Right renal pelvis (tissue), 4 donors: ENCODE measurements around the gene ANKS4B. TPM values are rescaled to one million over a fixed set of nuclear protein-coding genes. Genes with fewer than 3 reads are reported as not detected.
A peak's percentile ranks its signal among the peaks of the same experiment; 100 is the strongest.
"Not testable (repeated sequence)": the region's sequence is repeated elsewhere in the genome, so short reads cannot be mapped to it uniquely, and the experiment has no call there.

Experiments used
- DNase-seq, 4 donors: peaks; one replicate each; pipeline ENCODE4 v3.0.0-alpha.2; 2013; ENCODE audit warnings: low read depth in 4 of 4, low spot score in 3 of 4, missing footprints in 1 of 4
- polyA plus RNA-seq, 4 donors: library from polyadenylated mRNA; unstranded; fragments of 120-200 nt; gene quantifications; one replicate each; pipeline ENCODE4 v1.2.1, GENCODE V29; 2013; ENCODE audit not compliant: insufficient read length in 4 of 4

The ANKS4B gene
- polyA plus RNA-seq, 4 donors: 4.2 to 5.8 (median 4.8) TPM

DNA sequence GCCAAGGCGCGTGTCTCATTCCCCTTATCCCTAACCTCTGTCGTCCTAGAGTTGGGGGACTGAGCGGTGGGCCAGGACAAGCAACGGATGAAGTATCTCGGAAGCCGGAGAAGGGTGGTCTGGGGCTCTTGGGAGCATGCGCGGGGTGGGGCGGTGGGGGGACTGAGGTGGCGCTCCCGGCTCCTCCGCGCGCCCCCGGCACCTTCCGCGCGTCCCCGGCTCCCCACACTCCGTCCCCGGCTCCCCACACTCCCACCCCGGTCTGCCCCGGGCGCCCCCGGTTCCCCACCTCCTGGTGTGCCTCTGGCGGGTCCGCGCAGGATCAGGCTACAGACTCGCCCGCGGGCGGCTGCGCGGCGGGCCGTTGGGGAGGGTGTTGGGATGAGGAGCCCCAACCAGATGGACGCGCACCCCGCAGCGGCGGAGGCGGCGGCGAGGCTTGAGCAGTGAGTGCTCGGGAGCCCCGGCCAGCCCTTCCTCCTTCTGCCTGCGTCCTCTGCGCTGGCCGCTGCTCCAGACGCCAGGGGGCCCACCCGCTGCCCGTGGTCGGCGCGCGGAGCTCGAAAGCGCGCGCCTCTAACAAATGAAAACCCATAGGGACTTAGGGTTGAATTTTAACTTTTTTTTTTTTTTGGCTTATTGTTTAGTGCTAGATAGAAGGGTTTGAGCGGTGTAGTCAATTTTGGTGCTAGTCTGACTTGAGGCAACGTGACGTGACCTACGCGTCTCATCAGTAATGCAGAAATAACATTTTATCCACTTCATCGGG, 50.2 kb downstream of the ANKS4B start:
- DNase-seq: peak; percentile 44 to 58 (median 49)

DNA sequence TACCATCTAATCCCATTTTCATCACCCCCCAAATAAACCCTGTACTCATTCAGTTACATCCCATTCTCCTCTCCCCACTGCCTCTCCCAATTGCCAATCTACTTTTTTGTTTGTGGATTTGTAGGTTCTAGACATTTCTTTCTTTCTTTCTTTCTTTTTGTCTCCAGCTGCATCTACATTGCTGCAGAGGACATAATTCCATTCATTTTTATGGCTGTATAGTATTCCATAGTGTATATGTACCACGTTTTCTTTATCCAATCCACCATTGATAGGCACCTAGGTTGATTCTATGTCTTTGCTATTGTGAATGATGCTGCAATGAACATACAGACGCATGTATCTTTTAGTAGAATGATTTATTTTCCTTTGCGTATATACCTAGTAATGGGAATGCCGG, 50.9 kb downstream of the ANKS4B start:
- DNase-seq: no peak

DNA sequence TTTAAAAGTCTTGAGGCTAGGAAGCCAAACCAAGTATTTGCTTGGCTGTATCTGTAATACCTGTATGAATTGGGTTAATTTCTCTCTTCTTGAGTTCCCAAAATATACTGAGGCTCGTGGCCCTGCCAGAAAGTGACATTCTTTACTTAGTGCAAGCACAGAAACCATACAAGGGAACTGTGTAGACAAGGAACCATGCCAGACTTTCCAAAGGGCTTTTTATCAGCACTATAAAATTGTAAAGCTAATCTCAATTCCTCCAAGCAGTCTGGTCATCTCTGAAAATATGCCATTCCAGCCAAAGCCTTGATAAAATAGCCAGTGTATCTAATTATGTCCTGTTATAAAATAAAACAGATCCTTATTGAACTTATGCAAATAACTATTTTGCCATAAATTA, 51.8 kb downstream of the ANKS4B start:
- no peak for DNase-seq

DNA sequence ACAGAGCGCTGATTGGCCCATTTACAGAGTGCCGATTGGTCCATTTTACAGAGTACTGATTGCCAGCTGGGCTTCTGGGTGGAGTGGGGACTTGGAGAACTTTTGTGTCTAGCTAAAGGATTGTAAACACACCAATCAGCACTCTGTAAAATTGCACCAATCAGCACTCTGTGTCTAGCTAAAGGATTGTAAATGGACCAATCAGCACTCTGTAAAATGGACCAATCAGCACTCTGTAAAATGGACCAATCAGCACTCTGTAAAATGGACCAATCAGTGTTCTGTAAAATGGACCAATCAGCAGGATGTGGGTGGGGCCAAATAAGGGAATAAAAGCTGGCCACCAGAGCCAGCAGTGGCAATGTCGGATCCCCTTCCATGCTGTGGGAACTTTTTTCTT, 56.3 kb downstream of the ANKS4B start:
- not testable (repeated sequence) for DNase-seq

DNA sequence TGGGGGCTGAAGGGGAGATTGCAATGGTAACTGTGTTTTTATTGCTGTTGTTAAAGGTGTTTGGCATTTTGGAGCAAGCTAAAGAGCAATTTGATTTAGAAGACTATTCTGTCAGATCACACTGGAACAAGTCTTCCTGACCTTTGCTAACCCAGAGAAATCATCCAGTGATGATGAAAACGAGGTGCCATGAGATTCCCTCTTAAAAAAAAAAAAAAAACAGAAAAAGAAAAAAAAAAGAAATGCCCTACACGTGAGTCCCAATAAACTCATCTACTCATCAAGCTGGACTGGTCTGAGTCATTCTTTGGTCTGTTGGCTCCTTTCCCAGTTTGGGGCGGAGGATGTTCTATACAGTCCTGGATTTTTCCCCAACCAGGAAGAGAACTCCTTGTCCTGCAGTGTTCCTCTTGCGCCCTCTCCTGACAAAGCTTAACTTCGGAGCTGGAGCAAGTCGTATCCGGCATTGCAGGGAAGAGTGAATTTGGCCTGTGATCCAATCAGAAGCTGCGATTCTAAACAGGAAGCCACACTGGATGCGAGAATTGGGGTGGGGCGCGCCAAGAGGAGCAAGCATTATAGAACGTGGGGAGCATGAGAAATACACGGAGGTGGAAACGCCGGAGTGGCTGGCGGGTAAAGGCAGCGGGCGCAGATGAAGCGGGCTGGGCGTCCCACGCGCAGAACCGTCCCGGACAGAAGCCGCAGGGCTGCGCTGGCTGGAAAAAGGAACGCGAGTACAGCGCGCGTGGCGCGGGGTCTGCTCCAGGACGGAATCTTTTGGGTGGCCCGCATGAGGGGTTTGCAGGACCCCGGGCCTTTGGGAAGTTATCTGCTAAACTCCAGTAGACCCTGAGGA, 67.0 kb downstream of the ANKS4B start:
- peak; percentile 91 to 99 (median 97) for DNase-seq

DNA sequence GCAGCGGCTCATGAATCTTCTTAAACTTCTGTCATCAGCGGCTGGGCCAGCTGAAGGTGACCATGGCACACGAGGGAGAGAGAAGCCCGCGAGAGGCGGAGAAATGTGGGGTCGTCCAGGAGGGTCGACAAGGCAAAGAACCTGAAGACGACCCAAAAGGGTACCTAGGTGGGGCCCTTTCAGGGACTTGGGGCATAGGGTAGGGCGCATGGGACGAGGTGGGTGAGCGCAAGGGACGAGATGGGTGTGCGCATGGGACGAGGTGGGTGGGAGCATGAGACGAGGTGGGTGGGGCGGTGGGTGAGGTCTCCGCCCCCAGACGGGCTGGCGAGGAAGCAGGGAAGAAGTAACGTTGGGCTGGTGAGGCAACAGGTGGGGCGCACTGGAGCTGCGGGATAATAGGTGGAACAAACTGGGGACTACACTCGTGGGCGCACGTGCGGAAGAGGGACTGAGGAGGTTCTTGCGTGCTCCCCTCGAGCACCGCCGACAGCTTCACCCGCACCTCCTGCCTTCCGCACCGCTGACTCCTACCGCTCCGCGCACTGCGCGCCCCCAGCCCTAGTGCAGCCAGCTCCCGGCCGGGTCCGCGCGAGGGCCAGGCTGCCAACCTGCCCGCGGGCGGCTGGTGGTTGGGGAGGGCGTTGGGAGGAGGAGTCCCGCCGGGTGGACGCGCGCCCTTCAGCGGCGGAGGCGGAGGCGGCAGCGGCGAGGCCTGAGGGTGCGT, 67.8 kb downstream of the ANKS4B start:
- peak in 3 of 4 donors; percentile 11 to 45 (median 15) for DNase-seq

DNA sequence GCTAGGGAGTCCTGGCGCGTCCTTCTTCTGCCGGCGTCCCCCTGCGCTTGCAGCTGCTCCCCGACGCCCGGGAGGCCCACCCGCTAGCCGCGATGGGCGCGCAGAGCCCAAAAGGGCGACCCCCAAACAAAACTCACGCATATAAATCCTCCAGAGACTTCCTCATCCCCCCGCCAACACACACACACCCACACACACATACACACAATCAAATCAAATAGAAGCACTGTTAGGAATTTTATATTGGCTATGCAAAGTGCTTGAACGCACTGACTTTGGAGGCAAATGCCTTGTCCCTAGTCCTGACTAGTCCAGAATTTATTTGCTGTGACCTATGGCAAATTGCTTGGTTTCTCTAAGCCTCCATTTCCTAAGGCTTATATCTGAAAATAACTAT, 68.4 kb downstream of the ANKS4B start:
- no peak for DNase-seq

DNA sequence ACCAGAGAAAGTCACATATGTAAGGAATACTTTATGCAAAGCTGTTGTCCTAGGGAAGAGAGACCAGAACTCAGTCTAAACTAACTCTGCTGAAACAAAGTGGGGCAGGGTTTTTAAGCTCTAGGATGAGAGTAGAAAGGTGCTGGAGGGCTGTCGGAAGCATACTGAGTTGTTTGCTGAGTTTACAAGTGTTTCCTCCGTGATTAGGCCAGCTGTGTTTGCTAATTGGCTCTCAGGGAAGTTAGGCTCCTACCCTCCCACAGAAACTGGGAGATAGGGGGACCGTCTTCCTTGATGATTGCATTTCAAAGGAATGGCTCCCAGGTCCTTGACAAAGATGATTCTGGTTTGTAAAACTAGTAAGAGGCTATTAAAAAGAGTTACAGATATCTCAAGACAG, 69.0 kb downstream of the ANKS4B start:
- no peak for DNase-seq

DNA sequence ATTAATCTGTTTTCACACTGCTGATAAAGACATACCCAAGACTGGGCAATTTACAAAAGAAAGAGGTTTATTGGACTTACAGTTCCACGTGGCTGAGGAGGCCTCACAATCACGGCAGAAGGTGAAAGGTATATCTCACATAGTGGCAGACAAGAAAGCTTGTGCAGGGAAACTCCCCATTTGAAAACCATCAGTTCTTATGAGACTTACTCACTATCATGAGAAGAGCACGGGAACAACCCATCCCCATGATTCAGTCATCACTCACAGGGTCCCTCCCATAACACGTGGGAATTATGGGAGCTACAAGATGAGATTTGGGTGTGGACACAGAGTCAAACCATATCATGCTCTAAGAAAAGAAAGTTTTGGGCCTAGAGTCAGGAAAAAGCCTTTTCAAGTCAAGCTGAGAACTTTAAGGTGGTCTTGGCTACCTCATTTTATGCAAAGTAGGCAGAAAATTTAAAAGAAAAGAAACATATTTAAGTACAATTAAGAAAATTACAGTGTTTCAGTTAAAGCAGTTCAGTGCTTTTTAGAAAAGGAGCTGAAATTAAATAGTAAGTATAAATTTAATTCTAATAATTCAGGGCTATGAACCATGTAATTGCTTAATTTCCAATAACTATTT, 69.5 kb downstream of the ANKS4B start:
- DNase-seq: no peak

Other genes with a start within 250 kb of the ANKS4B start
- under 1 TPM; 0.25 to 0.67 (median 0.39) TPM for gene DNAH3, start 82.9 kb upstream of the ANKS4B start, polyA plus RNA-seq
- 10 to 100 TPM; 22.8 to 28.6 (median 26.2) TPM for gene LDAF1, start 75.0 kb upstream of the ANKS4B start, polyA plus RNA-seq
- gene ZP2, start 22.1 kb upstream of the ANKS4B start, polyA plus RNA-seq: under 1 TPM in 3 of 4 donors, not detected in 1; 0.13 to 0.53 (median 0.16) TPM
- 10 to 100 TPM in 1 of 4 donors, 1 to 10 TPM in 3; 8.0 to 11.0 (median 8.9) TPM for gene CRYM, start 44.6 kb downstream of the ANKS4B start, polyA plus RNA-seq